SK-N-MC (cell line): ENCODE measurements around the gene NRXN3.

Experiments used
- DNase-seq: peaks from one replicate; pipeline ENCODE4 v3.0.0-alpha.2; 2011; ENCODE audit warnings: low read depth, low spot score
- H3K27ac ChIP-seq: fragments of 200-600 bp; sonication (generic); 2 replicates; pipeline ENCODE4 v1.5.1; 2016; ENCODE audit warnings: mixed run types
- H3K36me3 ChIP-seq: fragments of 200-600 bp; sonication (generic); 2 replicates; pipeline ENCODE4 v1.6.1; 2017; ENCODE audit warnings: antibody characterized with exemption, low read length, mixed read lengths; ENCODE audit not compliant: insufficient read depth
- H3K4me3 ChIP-seq: fragments of 200-600 bp; sonication (generic); 2 replicates; pipeline ENCODE4 v1.5.1; 2016
- H3K9ac ChIP-seq: fragments of 200-600 bp; sonication (generic); 2 replicates; pipeline ENCODE4 v1.8.0; 2017; ENCODE audit warnings: mixed run types, mixed read lengths; ENCODE audit not compliant: insufficient read length
- H3K9me3 ChIP-seq: fragments of 200-600 bp; sonication (generic); 2 replicates; pipeline ENCODE4 v1.6.1; 2017; ENCODE audit warnings: low read depth, mild to moderate bottlenecking, antibody characterized with exemption, low read length, moderate library complexity, mixed read lengths
- EZH2 ChIP-seq: fragments of 200-600 bp; sonication (generic); IDR thresholded peaks from one replicate; pipeline ENCODE4 v1.6.1; 2017; ENCODE audit warnings: antibody characterized with exemption
- FOXP2 ChIP-seq: optimal IDR thresholded peaks from 2 replicates; pipeline ENCODE3; 2011; ENCODE audit warnings: mild to moderate bottlenecking, moderate library complexity; ENCODE audit not compliant: insufficient read depth; ENCODE audit errors: extremely low read length, control extremely low read depth
- POLR2AphosphoS5 ChIP-seq: IDR thresholded peaks from 2 replicates; pipeline ENCODE4 v1.6.1; 2012; ENCODE audit warnings: mild to moderate bottlenecking, low read depth, low read length, borderline replicate concordance

Gene NRXN3

DNA sequence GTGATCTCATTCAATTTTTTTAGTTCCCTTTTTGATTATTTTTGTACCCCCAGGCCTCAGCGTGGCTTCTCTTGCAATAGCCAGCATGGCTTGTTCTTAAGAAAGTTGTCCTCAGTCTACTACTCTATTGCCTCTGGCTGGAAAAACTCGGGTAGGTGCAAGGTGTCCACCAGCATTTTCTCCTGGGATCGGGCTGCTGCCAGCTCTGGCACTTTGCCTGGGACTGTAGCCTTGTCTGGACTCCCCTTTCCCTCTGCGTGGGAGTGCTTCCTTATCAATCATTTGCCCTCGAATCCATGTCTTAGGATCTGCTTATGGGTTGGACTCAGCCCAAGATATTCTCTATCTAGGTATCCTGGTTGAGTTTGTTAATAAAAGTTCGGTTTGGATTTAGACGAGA lies 1267.8 kb downstream of the NRXN3 start:
- DNase-seq = no peak
- Histone ChIP-seq H3K36me3 (no peaks in the 10 kb centered on the region), H3K9me3 (no peaks in the 10 kb centered on the region), H3K27ac (no peak overlapping the region), H3K9ac (no peak overlapping the region), H3K4me3 (no peak overlapping the region)
- TF ChIP-seq FOXP2 = no peak
- no peak for TF ChIP-seq POLR2AphosphoS5
- no peak for TF ChIP-seq EZH2

GRCh38 chr14:79438696-79439342 lies 1268.6 kb downstream of the NRXN3 start:
- no peak for DNase-seq
- no peaks in the 10 kb centered on the region for H3K9me3 ChIP-seq
- TF ChIP-seq EZH2 = no peak
- no peak for TF ChIP-seq FOXP2
- no peak for TF ChIP-seq POLR2AphosphoS5
- no peak overlapping the region for H3K27ac ChIP-seq
- H3K36me3 ChIP-seq = no peaks in the 10 kb centered on the region
- H3K9ac ChIP-seq = no peak overlapping the region
- no peak overlapping the region for H3K4me3 ChIP-seq

- Histone ChIP-seq H3K9me3 (no peaks in the 10 kb centered on the region), H3K36me3 (no peaks in the 10 kb centered on the region), H3K9ac (no peak overlapping the region), H3K4me3 (no peak overlapping the region), H3K27ac (no peak overlapping the region)
- no peak for TF ChIP-seq FOXP2
- no peak for TF ChIP-seq POLR2AphosphoS5
- TF ChIP-seq EZH2 = no peak
- DNase-seq = no peak
Measured at GRCh38 chr14:79442786-79443185, 1272.6 kb downstream of the NRXN3 start.

DNA sequence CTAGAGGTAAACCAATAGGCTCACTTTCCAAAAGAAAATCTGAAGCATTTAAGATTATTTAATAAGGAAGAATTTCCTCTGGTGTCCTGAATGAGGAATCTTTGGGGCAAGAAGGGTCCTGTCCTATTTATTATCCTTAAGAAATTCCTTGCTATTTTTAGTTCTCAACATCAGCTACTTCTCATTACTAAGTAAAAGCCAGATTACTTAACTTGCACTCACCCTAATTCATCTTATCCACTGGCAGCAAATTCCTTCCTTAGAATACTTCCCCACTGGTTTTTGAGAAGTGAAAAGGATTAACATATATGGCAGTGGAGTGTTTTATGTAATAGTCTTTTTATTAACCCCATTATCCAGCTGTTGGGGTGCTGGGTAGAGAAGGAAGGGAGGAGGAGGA lies 1273.4 kb downstream of the NRXN3 start:
- H3K27ac ChIP-seq = no peak overlapping the region
- no peak for DNase-seq
- no peak for TF ChIP-seq EZH2
- no peak for TF ChIP-seq FOXP2
- no peak for TF ChIP-seq POLR2AphosphoS5
- no peaks in the 10 kb centered on the region for H3K36me3 ChIP-seq
- no peak overlapping the region for H3K4me3 ChIP-seq
- no peaks in the 10 kb centered on the region for H3K9me3 ChIP-seq
- no peak overlapping the region for H3K9ac ChIP-seq

DNA sequence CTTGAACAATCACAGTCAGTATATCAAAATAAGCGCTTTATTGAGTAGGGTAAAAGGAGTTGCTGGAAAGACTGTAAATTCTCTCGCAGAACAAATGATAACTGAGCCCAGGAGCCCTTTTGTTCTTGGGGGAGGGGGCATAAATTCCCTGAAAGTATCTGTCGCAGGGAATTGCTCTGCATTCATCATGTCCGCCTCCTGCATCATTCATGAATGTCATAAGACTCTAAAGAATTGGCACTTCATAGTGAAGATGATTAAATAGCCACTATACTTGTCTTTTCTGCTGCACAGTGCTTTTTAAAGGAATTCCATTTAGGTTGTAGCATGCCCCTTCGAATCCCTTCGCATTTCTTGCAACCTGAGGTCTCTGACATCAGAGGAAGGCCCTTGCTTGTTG lies 1278.8 kb downstream of the NRXN3 start:
- H3K9me3 ChIP-seq = no peaks in the 10 kb centered on the region
- TF ChIP-seq POLR2AphosphoS5 (no peak), EZH2 (no peak), FOXP2 (no peak)
- no peak for DNase-seq
- no peak overlapping the region for H3K9ac ChIP-seq
- H3K36me3 ChIP-seq = no peaks in the 10 kb centered on the region
- no peak overlapping the region for H3K27ac ChIP-seq
- H3K4me3 ChIP-seq = no peak overlapping the region

GRCh38 chr14:79451601-79452000 lies 1281.4 kb downstream of the NRXN3 start:
- DNase-seq = no peak
- H3K9me3 ChIP-seq = no peaks in the 10 kb centered on the region
- H3K4me3 ChIP-seq = no peak overlapping the region
- H3K27ac ChIP-seq = no peak overlapping the region
- H3K36me3 ChIP-seq = no peaks in the 10 kb centered on the region
- TF ChIP-seq FOXP2 = no peak
- TF ChIP-seq EZH2 = no peak
- TF ChIP-seq POLR2AphosphoS5 = no peak
- H3K9ac ChIP-seq = no peak overlapping the region

DNA sequence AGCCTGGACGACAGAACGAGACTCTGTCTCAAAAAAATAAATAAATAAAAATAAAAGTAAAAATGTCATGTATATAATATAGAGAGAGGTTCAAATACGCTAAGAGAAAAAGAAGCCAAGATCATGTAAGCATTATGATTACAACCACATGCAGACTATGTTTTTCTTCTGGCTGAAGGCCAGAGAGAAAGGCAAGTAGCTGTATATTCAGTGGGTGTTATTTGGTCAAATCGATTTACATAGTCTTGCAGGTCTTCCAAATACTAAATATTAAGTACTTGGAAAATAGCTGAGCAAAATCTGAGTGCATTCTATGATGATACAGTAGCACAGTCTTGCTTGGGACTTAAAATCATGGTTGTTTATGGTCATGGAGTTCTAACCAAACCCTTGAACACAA lies 1283.1 kb downstream of the NRXN3 start:
- no peak for DNase-seq

GRCh38 chr14:79464468-79464867 lies 1294.3 kb downstream of the NRXN3 start:
- no peaks in the 10 kb centered on the region for H3K36me3 ChIP-seq
- H3K9me3 ChIP-seq = no peaks in the 10 kb centered on the region
- no peak overlapping the region for H3K9ac ChIP-seq
- H3K4me3 ChIP-seq = no peak overlapping the region
- TF ChIP-seq FOXP2 (no peak), EZH2 (no peak), POLR2AphosphoS5 (no peak)
- no peak overlapping the region for H3K27ac ChIP-seq
- no peak for DNase-seq

More for the DNA sequence above, 1283.1 kb downstream of the NRXN3 start:
- TF ChIP-seq EZH2 = no peak
- no peak for TF ChIP-seq POLR2AphosphoS5
- Histone ChIP-seq H3K9ac (no peak overlapping the region), H3K27ac (no peak overlapping the region), H3K9me3 (no peaks in the 10 kb centered on the region), H3K36me3 (no peaks in the 10 kb centered on the region), H3K4me3 (no peak overlapping the region)

DNA sequence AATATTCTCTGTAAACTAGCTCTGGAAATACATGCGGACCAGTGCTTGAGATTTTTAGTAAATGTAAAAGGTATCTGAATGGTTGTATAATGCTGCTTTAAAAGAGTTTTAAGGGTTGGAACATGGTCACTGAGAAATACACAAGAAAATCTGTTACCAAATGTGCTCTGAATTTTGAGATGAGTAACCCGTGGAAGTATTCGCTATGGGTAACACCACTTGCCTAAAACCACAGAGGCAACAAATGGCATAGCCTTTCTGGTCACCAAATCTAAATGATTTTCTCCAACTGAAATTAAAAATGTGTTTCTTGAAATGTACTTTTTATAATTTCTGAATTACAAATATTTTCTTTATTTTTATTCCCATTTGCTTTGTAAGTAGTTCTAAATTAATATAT lies 1295.5 kb downstream of the NRXN3 start:
- DNase-seq = no peak

More for the DNA sequence above, 1295.5 kb downstream of the NRXN3 start:
- H3K9ac ChIP-seq = no peak overlapping the region
- no peak overlapping the region for H3K4me3 ChIP-seq
- no peaks in the 10 kb centered on the region for H3K36me3 ChIP-seq
- no peaks in the 10 kb centered on the region for H3K9me3 ChIP-seq
- no peak for TF ChIP-seq POLR2AphosphoS5
- no peak for TF ChIP-seq FOXP2
- TF ChIP-seq EZH2 = no peak
- no peak overlapping the region for H3K27ac ChIP-seq
